NCI-H2227 treated with DMSO at 0.1 percent for 48 hours (cell line): Measurements from ENCODE around the gene FMO5.

Experiments
- DNase-seq: peaks from one replicate; lab custom pipeline; 2025; lab: John Stamatoyannopoulos, UW

Gene FMO5

DNA sequence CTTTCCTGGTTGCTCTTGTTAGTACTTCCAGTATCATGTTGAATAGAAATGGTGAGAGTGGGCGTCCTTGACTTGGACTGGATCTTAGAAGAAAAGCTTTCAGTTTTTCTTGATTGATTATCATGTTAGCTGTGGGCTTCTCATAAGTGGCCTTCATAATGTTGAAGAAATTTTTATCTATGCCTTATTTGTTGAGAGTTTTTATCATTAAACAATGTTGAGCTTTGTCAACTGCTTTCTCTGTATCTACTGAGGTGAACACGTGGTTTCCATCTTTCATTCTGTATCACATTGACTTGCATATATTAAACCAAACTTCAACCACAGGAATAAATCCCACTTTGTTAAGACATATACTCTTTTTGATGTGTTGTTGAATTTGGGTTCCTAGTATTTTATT lies 82.3 kb downstream of the FMO5 start:
- no peak for DNase-seq
